Ishikawa (cell line): Measurements from ENCODE around the gene FAM204A.

Source experiments
- CEBPB ChIP-seq: IDR thresholded peaks from 2 replicates; pipeline ENCODE4 v1.6.1; 2012
- CREB1 ChIP-seq: IDR thresholded peaks from 2 replicates; pipeline ENCODE4 v1.6.1; 2012; ENCODE audit warnings: low read depth
- EGR1 ChIP-seq: IDR thresholded peaks from 2 replicates; pipeline ENCODE4 v1.6.1; 2012
- EP300 ChIP-seq: IDR thresholded peaks from 2 replicates; pipeline ENCODE4 v1.6.1; 2012; ENCODE audit warnings: borderline replicate concordance
- FOXM1 ChIP-seq: IDR thresholded peaks from 2 replicates; pipeline ENCODE4 v1.6.1; 2012; ENCODE audit warnings: low read depth, borderline replicate concordance
- NFIC ChIP-seq: IDR thresholded peaks from 2 replicates; pipeline ENCODE4 v1.6.1; 2012
- RAD21 ChIP-seq: IDR thresholded peaks from 2 replicates; pipeline ENCODE4 v1.6.1; 2012; ENCODE audit warnings: low read depth
- TAF1 ChIP-seq: IDR thresholded peaks from 2 replicates; pipeline ENCODE4 v1.6.1; 2012; ENCODE audit warnings: low read depth, mild to moderate bottlenecking
- TCF12 ChIP-seq: IDR thresholded peaks from 2 replicates; pipeline ENCODE4 v1.6.1; 2012; ENCODE audit warnings: low read depth
- TEAD4 ChIP-seq: IDR thresholded peaks from 2 replicates; pipeline ENCODE4 v1.6.1; 2012
- YY1 ChIP-seq: IDR thresholded peaks from 2 replicates; pipeline ENCODE4 v1.6.1; 2012; ENCODE audit warnings: low read depth
- ZBTB7A ChIP-seq: IDR thresholded peaks from 2 replicates; pipeline ENCODE4 v1.6.1; 2012; ENCODE audit warnings: low read depth
- TF ChIP-seq, protein P1 (sequence below): IDR thresholded peaks from 2 replicates; pipeline ENCODE4 v1.6.1; 2012; ENCODE audit warnings: low read depth, mild to moderate bottlenecking
- TF ChIP-seq, protein P2 (sequence below): IDR thresholded peaks from 2 replicates; pipeline ENCODE4 v1.6.1; 2012
- TF ChIP-seq, protein P3 (sequence below): IDR thresholded peaks from 2 replicates; pipeline ENCODE4 v1.6.1; 2012

FAM204A gene

DNA sequence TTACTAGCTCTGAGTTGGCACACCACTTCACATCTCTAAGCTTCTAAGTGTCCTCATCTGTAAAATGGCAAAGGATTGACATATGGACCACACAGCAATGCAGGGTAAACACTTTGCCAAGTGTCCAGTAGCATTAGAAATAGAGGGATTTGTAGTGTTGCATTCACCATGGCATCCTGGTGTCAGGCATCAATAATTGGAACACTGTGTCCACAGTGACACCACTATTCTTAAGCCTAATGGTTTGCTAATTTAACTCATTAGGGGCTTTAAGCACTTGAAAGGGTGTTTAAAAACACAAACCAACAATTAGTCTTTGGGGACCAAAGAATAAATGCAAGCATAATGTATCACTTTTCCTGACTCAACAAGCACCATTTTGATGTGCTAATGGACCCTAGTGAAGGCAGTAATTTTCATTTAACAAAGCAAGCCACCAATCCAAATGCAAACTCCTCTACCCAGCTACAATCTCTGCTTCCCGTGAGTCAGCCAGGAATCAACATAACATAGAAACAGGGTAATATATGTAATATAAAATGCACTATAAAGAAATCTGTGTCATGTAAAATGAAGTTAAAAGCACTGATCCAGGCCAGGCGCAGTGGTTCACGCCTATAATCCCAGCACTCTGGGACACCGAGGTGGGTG, 75.9 kb downstream of the FAM204A start:
- TF ChIP-seq CEBPB = no peak
- TF ChIP-seq, protein P1, sequence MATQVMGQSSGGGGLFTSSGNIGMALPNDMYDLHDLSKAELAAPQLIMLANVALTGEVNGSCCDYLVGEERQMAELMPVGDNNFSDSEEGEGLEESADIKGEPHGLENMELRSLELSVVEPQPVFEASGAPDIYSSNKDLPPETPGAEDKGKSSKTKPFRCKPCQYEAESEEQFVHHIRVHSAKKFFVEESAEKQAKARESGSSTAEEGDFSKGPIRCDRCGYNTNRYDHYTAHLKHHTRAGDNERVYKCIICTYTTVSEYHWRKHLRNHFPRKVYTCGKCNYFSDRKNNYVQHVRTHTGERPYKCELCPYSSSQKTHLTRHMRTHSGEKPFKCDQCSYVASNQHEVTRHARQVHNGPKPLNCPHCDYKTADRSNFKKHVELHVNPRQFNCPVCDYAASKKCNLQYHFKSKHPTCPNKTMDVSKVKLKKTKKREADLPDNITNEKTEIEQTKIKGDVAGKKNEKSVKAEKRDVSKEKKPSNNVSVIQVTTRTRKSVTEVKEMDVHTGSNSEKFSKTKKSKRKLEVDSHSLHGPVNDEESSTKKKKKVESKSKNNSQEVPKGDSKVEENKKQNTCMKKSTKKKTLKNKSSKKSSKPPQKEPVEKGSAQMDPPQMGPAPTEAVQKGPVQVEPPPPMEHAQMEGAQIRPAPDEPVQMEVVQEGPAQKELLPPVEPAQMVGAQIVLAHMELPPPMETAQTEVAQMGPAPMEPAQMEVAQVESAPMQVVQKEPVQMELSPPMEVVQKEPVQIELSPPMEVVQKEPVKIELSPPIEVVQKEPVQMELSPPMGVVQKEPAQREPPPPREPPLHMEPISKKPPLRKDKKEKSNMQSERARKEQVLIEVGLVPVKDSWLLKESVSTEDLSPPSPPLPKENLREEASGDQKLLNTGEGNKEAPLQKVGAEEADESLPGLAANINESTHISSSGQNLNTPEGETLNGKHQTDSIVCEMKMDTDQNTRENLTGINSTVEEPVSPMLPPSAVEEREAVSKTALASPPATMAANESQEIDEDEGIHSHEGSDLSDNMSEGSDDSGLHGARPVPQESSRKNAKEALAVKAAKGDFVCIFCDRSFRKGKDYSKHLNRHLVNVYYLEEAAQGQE = no peak
- TF ChIP-seq, protein P2, sequence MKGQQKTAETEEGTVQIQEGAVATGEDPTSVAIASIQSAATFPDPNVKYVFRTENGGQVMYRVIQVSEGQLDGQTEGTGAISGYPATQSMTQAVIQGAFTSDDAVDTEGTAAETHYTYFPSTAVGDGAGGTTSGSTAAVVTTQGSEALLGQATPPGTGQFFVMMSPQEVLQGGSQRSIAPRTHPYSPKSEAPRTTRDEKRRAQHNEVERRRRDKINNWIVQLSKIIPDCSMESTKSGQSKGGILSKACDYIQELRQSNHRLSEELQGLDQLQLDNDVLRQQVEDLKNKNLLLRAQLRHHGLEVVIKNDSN = no peak
- TF ChIP-seq FOXM1 = no peak
- TF ChIP-seq EP300 = no peak
- TF ChIP-seq TEAD4 = no peak
- TF ChIP-seq EGR1 = no peak
- TF ChIP-seq NFIC = no peak
- no peak for TF ChIP-seq CREB1
- TF ChIP-seq, protein P3, sequence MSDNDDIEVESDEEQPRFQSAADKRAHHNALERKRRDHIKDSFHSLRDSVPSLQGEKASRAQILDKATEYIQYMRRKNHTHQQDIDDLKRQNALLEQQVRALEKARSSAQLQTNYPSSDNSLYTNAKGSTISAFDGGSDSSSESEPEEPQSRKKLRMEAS = no peak
- no peak for TF ChIP-seq RAD21
- TF ChIP-seq TAF1 = no peak
- TF ChIP-seq TCF12 = no peak
- TF ChIP-seq ZBTB7A = no peak
- no peak for TF ChIP-seq YY1

DNA sequence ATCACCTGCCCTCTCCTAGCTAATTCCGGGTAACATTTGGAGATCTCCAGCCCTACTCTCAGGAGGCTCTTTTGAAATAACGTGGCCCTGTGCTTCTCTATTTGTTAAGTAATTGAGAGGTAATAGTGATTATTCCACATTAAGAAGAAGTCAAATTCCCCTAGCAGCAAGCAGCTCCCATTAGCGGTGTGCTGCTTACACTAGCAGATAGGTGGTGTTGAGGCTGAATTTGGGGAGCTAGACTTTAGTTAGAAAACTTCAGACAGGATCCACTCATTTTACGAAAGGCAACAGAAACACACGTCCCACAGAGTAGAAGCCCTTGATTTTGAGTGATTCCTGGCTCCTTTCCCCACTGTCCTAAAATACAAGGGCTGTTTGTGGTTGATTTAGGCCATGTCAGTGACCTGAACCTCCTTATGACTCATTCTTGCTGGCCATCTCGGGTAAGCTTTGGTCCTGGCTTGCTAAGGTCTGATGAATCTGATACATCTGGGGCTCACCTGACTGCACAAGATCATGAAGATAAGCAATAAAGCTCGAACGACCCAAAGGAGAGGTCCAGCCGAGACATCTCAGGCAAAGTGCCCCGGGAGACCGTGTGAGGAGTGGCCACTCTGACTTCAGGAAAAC, 77.2 kb downstream of the FAM204A start:
- TF ChIP-seq, protein P2 = no peak
- TF ChIP-seq NFIC (no peak), TAF1 (no peak)

DNA sequence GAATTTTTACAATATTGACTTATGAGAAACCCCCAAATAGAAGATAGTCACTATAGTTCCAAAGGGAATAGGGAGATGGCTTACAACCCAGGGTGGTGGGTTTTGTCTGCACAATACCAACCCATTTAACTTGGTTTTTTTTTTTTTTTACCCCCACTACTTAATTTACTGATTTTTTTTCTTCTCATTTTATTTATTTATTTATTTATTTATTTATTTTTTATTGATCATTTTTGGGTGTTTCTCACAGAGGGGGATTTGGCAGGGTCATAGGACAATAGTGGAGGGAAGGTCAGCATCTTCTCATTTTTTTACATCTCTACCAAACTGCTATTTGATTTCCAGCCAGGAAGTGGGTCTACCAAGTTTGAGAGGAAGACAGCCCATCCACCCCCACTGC, 77.9 kb downstream of the FAM204A start:
- TF ChIP-seq NFIC (no peak), EGR1 (no peak), RAD21 (no peak), YY1 (no peak), EP300 (no peak), ZBTB7A (no peak), FOXM1 (no peak), TAF1 (no peak), TCF12 (no peak), TEAD4 (no peak), CEBPB (no peak), CREB1 (no peak)
- TF ChIP-seq, protein P1 = no peak
- TF ChIP-seq, protein P3 = no peak
- TF ChIP-seq, protein P2 = no peak

DNA sequence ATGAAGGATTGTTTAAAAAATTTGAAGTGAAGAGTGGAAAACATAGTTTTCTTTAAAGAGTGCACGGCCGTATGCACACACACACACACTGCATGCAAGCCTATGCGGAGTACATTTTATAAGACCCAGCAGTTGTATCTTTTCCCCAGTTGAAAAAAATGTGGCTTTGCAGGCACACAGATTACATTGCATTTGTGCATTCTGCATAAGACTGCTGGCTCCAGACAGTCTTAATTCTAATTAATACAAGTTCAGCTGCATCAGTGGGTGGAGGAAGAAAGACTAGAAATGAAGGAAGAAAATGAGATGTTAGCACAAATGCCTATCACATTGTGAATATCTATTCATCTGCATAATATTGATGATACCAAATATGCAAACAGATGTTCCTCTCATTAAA, 79.6 kb downstream of the FAM204A start:
- TF ChIP-seq NFIC (no peak), CREB1 (no peak), YY1 (no peak), RAD21 (no peak), TEAD4 (no peak)
- TF ChIP-seq, protein P1 = no peak
